Prostate gland (tissue), 2 donors: ENCODE results near the gene ARHGAP42.

Experiments used
- CTCF ChIP-seq, 4 experiments: fragments of 200-600 bp in 2 of 4; fragments of 450-650 bp in 2 of 4; sonication (generic) in 2 of 4; IDR thresholded peaks; 1 replicate in 3 of 4; 2 replicates in 1 of 4; pipeline ENCODE4 v1.5.1; 2016 to 2019; ENCODE audit warnings: antibody characterized with exemption in 4 of 4, mild to moderate bottlenecking in 2 of 4, moderate library complexity in 2 of 4
- POLR2A ChIP-seq: fragments of 450-650 bp; IDR thresholded peaks from one replicate; pipeline ENCODE4 v1.6.1; 2016; ENCODE audit warnings: antibody characterized with exemption, mild to moderate bottlenecking

GRCh38 chr11:101003468-101003867, 316.4 kb downstream of the ARHGAP42 start:
- TF ChIP-seq POLR2A (no peak), CTCF (IDR thresholded peaks at IDR 0.05) (no peak)
